Measurements from ENCODE around the gene ANKRD44.
A peak's percentile ranks its signal among the peaks of the same experiment; 100 is the strongest.

The ANKRD44 gene

GRCh38 chr2:197092431-197092830 lies 218.1 kb downstream of the ANKRD44 start:
- no peak overlapping the region for H3K4me3 ChIP-seq (ENCODE audit: low read length)
- TF ChIP-seq CTCF (conservative IDR thresholded peaks at IDR 0.05; ENCODE audit: low read depth, low read length): no peak
- DNase-seq (ENCODE audit: low read depth): no peak

GRCh38 chr2:197090742-197091367 lies 219.7 kb downstream of the ANKRD44 start:
- no peak for DNase-seq (ENCODE audit: low read depth)
- H3K4me3 ChIP-seq (ENCODE audit: low read length): no peak overlapping the region
- no peak for TF ChIP-seq CTCF (conservative IDR thresholded peaks at IDR 0.05; ENCODE audit: low read depth, low read length)

DNA sequence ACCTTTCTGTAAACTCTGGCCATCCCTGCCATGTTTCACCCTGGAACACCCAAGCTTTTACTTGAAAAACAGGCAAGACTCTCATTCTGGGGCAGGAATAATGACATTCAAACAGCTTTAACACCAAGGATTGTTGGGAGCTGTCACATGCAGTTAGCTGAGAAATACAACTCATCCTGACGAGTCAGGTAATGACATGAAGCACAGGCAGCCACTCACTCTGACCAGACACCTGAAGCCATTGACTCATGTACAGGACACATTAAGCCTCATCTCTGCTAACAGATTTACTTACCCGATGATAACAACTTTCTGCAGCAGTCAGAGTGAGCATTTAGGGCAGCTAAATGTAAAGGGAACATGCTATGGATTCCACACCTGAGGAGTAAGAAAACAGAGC lies 220.9 kb downstream of the ANKRD44 start:
- TF ChIP-seq CTCF (conservative IDR thresholded peaks at IDR 0.05; ENCODE audit: low read depth, low read length): no peak
- DNase-seq (ENCODE audit: low read depth): no peak
- no peak overlapping the region for H3K4me3 ChIP-seq (ENCODE audit: low read length)

GRCh38 chr2:197088694-197089093 lies 221.9 kb downstream of the ANKRD44 start:
- no peak for TF ChIP-seq CTCF (conservative IDR thresholded peaks at IDR 0.05; ENCODE audit: low read depth, low read length)
- DNase-seq (ENCODE audit: low read depth): peak; percentile 50
- no peak overlapping the region for H3K4me3 ChIP-seq (ENCODE audit: low read length)

DNA sequence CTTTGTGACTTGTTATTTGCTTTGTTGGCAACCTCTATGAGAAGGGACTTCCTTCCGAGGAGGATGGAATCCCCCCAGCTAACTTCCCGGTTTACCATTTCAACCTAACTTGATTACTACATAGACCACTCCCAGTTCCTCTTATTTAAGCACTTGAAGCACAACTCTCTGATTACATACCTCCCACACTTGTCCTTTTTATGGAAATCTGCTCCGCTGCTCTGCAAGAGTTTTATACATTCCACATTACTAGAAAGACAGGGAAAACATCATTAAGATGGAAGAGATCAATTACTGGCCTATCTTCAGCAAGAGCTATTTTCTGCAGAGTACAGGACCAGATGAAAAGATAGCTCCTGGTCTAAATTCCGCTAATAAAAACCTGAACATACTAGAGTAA lies 224.1 kb downstream of the ANKRD44 start:
- H3K4me3 ChIP-seq (ENCODE audit: low read length): no peak overlapping the region
- no peak for DNase-seq (ENCODE audit: low read depth)
- no peak for TF ChIP-seq CTCF (conservative IDR thresholded peaks at IDR 0.05; ENCODE audit: low read depth, low read length)

DNA sequence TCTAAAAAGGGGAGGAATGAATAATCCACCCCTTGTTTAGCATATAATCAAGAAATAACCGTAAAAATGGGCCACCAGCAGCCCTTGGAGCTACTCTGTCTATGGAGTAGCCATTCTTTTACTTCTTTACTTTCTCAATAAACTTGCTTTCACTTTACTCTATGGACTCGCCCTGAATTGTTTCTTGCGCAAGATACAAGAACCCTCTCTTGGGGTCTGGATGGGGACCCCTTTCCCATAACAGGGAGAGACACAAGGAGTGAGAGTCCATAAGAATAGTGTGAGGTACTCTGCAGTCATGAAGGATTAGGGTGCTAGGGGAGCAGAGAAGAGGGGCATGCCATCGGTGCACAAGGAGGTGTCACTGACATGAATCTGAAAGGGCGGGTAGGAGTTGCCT lies 224.9 kb downstream of the ANKRD44 start:
- no peak for DNase-seq (ENCODE audit: low read depth)
- TF ChIP-seq CTCF (conservative IDR thresholded peaks at IDR 0.05; ENCODE audit: low read depth, low read length): no peak
- no peak overlapping the region for H3K4me3 ChIP-seq (ENCODE audit: low read length)

GRCh38 chr2:197081294-197081693 lies 229.3 kb downstream of the ANKRD44 start:
- no peak overlapping the region for H3K4me3 ChIP-seq (ENCODE audit: low read length)
- no peak for DNase-seq (ENCODE audit: low read depth)
- TF ChIP-seq CTCF (conservative IDR thresholded peaks at IDR 0.05; ENCODE audit: low read depth, low read length): no peak

Measured in retinal pigment epithelial cell (primary cell).